Liver (tissue), 9 donors: ENCODE measurements around the gene THEM4. TPM values are rescaled to one million over a fixed set of nuclear protein-coding genes. Genes with fewer than 3 reads are reported as not detected.

Source experiments
- DNase-seq: peaks from one replicate; pipeline ENCODE4 v3.0.0-alpha.2; 2017; ENCODE audit warnings: low spot score
- H3K27ac ChIP-seq, 2 donors: one replicate each; pipeline ENCODE4 v1.7.0; 2013; ENCODE audit warnings: inconsistent platforms in 2 of 2, low read length in 2 of 2, control low read depth in 1 of 2, low read depth in 1 of 2, mild to moderate bottlenecking in 1 of 2
- H3K27me3 ChIP-seq, 4 donors: one replicate each; pipeline versions ENCODE4 v1.6.1 to v1.7.0; 2013; ENCODE audit warnings: low read length in 3 of 4, inconsistent platforms in 1 of 4, mild to moderate bottlenecking in 1 of 4, moderate library complexity in 1 of 4; ENCODE audit not compliant: control insufficient read depth in 4 of 4, insufficient read depth in 4 of 4
- H3K36me3 ChIP-seq, 4 donors: one replicate each; pipeline versions ENCODE4 v1.6.1 to v1.7.0; 2013; ENCODE audit warnings: low read length in 3 of 4, mild to moderate bottlenecking in 3 of 4, low read depth in 1 of 4, moderate library complexity in 1 of 4; ENCODE audit not compliant: control insufficient read depth in 4 of 4, insufficient read depth in 3 of 4
- H3K4me1 ChIP-seq, 4 donors: one replicate each; pipeline versions ENCODE4 v1.6.1 to v1.7.0; 2013; ENCODE audit warnings: low read length in 3 of 4, mild to moderate bottlenecking in 3 of 4, moderate library complexity in 1 of 4; ENCODE audit not compliant: control insufficient read depth in 4 of 4, insufficient read depth in 4 of 4
- H3K4me3 ChIP-seq, 3 donors: one replicate each; pipeline versions ENCODE4 v1.6.1 to v1.7.0; 2013; ENCODE audit warnings: low read length in 3 of 3, control low read depth in 1 of 3, low read depth in 1 of 3, mild to moderate bottlenecking in 1 of 3
- H3K9ac ChIP-seq, 2 donors: one replicate each; pipeline ENCODE4 v1.7.0; 2013; ENCODE audit warnings: low read length in 2 of 2, mild to moderate bottlenecking in 2 of 2, moderate library complexity in 2 of 2, control low read depth in 1 of 2, low read depth in 1 of 2
- H3K9me3 ChIP-seq, 4 donors: one replicate each; pipeline versions ENCODE4 v1.6.1 to v1.7.0; 2013; ENCODE audit warnings: low read length in 3 of 4; ENCODE audit not compliant: control insufficient read depth in 4 of 4
- FOXA2 ChIP-seq: IDR thresholded peaks from 2 replicates; pipeline ENCODE4 v1.6.1; 2016; ENCODE audit warnings: antibody characterized with exemption
- GABPA ChIP-seq, 2 donors: IDR thresholded peaks in 1 of 2; conservative IDR thresholded peaks in 1 of 2; 2 replicates each; pipeline ENCODE4 v1.6.1; 2016; ENCODE audit warnings: antibody characterized with exemption in 2 of 2, mild to moderate bottlenecking in 1 of 2, moderate library complexity in 1 of 2
- HNF4A ChIP-seq, 2 donors: conservative IDR thresholded peaks; 2 replicates each; pipeline ENCODE4 v1.6.1; 2016; ENCODE audit warnings: antibody characterized with exemption in 2 of 2, mild to moderate bottlenecking in 2 of 2
- HNF4G ChIP-seq: IDR thresholded peaks from 2 replicates; pipeline ENCODE4 v1.6.1; 2016; ENCODE audit warnings: antibody characterized with exemption
- JUND ChIP-seq, 2 donors: IDR thresholded peaks; 2 replicates each; pipeline ENCODE4 v1.6.1; 2016; ENCODE audit warnings: antibody characterized with exemption in 2 of 2
- NR2F2 ChIP-seq: IDR thresholded peaks from 2 replicates; pipeline ENCODE4 v1.6.1; 2016; ENCODE audit warnings: antibody characterized with exemption
- RAD21 ChIP-seq, 2 donors: IDR thresholded peaks; 2 replicates each; pipeline ENCODE4 v1.6.1; 2016; ENCODE audit warnings: antibody characterized with exemption in 2 of 2, mild to moderate bottlenecking in 2 of 2
- RXRA ChIP-seq, 2 donors: IDR thresholded peaks; 2 replicates each; pipeline ENCODE4 v1.6.1; 2017 to 2018; ENCODE audit warnings: antibody characterized with exemption in 2 of 2, mild to moderate bottlenecking in 1 of 2
- SP1 ChIP-seq: IDR thresholded peaks from 2 replicates; pipeline ENCODE4 v1.6.1; 2018; ENCODE audit warnings: antibody characterized with exemption, mild to moderate bottlenecking
- YY1 ChIP-seq: IDR thresholded peaks from 2 replicates; pipeline ENCODE4 v1.6.1; 2016; ENCODE audit warnings: antibody characterized with exemption, mild to moderate bottlenecking
- WGBS: extraction: QIAGEN DNeasy Blood & Tissue Kit; methylation state at CpG from one replicate; pipeline ENCODE4 v1.1.7; 2013; 5-methylcytosine and 5-hydroxymethylcytosine counted together
- polyA plus RNA-seq, 2 donors: library from polyadenylated mRNA; stranded (reverse) in 1 of 2; unstranded in 1 of 2; fragments of 200-250 nt in 1 of 2; fragments of >200 nt in 1 of 2; fragmentation: Nextera tagmentation in 1 of 2; extraction: Ambion mirVana in 1 of 2; gene quantifications; one replicate each; pipeline versions ENCODE4 v1.2.1 to v1.2.3, GENCODE V29; 2013 to 2015
- total RNA-seq, 2 donors: library from RNA; depleted of rRNA; stranded (reverse); fragments of >200 nt; gene quantifications; one replicate each; pipeline ENCODE4 v1.2.3, GENCODE V29; 2014
- TF ChIP-seq, protein P1 (sequence below): fragments of 150-350 bp; IDR thresholded peaks from 2 replicates; pipeline ENCODE4 v1.5.1; 2017; ENCODE audit warnings: improper control_type of control experiment, low read depth, low read length; ENCODE audit not compliant: missing input control
- TF ChIP-seq, protein P2 (sequence below): IDR thresholded peaks from 2 replicates; pipeline ENCODE4 v1.6.1; 2016; ENCODE audit warnings: antibody characterized with exemption
- TF ChIP-seq, protein P3 (sequence below): IDR thresholded peaks from 2 replicates; pipeline ENCODE4 v1.6.1; 2016; ENCODE audit warnings: antibody characterized with exemption
- TF ChIP-seq, protein P4 (sequence below): IDR thresholded peaks from 2 replicates; pipeline ENCODE4 v1.6.1; 2016; ENCODE audit warnings: antibody characterized with exemption
- TF ChIP-seq, protein P5 (sequence below): IDR thresholded peaks from 2 replicates; pipeline ENCODE4 v1.6.1; 2016; ENCODE audit warnings: antibody characterized with exemption, mild to moderate bottlenecking
- donor health status: healthy.
- donor health status: healthy.
- donor health status: healthy.
- donor health status: healthy.
- donor health status: healthy.

THEM4 gene
- total and polyA plus RNA-seq, 4 donors, result 6.1 to 16.2 (median 9.8) TPM

DNA sequence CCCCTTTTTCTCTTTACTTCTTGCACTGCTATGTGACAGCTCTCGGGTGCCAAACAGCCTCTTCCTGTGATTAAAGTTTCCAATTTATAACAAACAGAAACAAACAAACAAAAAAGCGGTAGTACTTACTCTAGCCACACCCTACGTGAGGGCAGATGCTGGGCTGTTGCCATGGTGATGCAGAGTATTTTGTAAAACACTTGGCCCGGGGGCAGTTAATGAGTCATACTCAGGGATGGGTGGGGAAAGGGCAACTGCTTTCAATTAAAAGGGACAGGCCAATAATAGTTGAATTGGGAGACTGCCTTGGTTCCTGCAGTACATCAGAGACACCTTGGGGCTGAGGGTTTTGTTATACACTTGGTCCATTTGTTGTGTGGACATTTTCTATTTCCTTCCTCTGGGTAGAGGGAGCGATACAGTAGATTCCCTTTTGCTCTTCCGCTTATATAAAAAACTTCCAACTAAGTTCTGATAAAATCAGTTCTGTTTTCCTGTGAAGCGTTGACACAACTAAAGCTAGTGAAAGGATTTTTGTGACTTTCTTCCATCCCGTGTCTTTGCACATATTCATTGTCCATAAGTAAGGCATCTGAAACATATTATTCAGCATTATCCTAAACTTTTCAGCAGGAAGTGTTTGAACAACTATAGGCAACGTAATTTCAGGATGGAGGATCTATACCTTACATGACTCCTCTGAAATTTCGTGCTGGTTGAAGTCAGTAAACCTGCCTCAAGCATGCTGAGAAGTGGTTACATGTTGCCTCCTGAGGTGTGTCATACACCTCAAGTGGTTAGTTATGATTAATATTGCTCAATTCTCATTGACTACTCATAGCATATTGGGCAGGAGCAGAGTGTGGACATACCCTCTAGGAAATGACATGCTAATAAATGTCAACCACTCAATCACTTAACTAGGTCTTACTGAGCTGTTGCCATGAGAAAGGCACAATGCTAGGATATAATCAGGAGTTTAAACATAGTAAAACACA, 36.7 kb upstream of the THEM4 start:
- Histone ChIP-seq H3K9ac (no peak overlapping the region), H3K4me3 (no peak overlapping the region), H3K4me1 (no peaks in the 10 kb centered on the region), H3K27ac (peak overlapping the region in 1 of 2 donors; percentile 36), H3K27me3 (no peaks in the 10 kb centered on the region), H3K9me3 (no peaks in the 10 kb centered on the region), H3K36me3 (no peaks in the 10 kb centered on the region)
- no peak for DNase-seq
- 46% methylated on average over 10 of the region's 10 CpGs for WGBS
- peak; percentile 33 to 52 for TF ChIP-seq HNF4A (conservative IDR thresholded peaks at IDR 0.05)
- TF ChIP-seq YY1, result peak; percentile 17
- peak; percentile 2 to 20 for TF ChIP-seq RAD21 (IDR thresholded peaks at IDR 0.05)
- peak; percentile 98 to 99 for TF ChIP-seq JUND (IDR thresholded peaks at IDR 0.05)
- TF ChIP-seq, protein P1, sequence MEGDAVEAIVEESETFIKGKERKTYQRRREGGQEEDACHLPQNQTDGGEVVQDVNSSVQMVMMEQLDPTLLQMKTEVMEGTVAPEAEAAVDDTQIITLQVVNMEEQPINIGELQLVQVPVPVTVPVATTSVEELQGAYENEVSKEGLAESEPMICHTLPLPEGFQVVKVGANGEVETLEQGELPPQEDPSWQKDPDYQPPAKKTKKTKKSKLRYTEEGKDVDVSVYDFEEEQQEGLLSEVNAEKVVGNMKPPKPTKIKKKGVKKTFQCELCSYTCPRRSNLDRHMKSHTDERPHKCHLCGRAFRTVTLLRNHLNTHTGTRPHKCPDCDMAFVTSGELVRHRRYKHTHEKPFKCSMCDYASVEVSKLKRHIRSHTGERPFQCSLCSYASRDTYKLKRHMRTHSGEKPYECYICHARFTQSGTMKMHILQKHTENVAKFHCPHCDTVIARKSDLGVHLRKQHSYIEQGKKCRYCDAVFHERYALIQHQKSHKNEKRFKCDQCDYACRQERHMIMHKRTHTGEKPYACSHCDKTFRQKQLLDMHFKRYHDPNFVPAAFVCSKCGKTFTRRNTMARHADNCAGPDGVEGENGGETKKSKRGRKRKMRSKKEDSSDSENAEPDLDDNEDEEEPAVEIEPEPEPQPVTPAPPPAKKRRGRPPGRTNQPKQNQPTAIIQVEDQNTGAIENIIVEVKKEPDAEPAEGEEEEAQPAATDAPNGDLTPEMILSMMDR, result peak; percentile 12
- TF ChIP-seq FOXA2, result no peak
- peak; percentile 32 for TF ChIP-seq SP1
- peak in 1 of 2 donors; percentile 44 for TF ChIP-seq RXRA (IDR thresholded peaks at IDR 0.05)
- peak; percentile 19 for TF ChIP-seq NR2F2
- TF ChIP-seq GABPA (IDR thresholded peaks at IDR 0.05 in 1 of 2, conservative IDR thresholded peaks at IDR 0.05 in 1 of 2), result no peak
- TF ChIP-seq, protein P2, sequence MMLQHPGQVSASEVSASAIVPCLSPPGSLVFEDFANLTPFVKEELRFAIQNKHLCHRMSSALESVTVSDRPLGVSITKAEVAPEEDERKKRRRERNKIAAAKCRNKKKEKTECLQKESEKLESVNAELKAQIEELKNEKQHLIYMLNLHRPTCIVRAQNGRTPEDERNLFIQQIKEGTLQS, result peak; percentile 87
- TF ChIP-seq, protein P3, sequence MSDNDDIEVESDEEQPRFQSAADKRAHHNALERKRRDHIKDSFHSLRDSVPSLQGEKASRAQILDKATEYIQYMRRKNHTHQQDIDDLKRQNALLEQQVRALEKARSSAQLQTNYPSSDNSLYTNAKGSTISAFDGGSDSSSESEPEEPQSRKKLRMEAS, result peak; percentile 49
- TF ChIP-seq, protein P4, sequence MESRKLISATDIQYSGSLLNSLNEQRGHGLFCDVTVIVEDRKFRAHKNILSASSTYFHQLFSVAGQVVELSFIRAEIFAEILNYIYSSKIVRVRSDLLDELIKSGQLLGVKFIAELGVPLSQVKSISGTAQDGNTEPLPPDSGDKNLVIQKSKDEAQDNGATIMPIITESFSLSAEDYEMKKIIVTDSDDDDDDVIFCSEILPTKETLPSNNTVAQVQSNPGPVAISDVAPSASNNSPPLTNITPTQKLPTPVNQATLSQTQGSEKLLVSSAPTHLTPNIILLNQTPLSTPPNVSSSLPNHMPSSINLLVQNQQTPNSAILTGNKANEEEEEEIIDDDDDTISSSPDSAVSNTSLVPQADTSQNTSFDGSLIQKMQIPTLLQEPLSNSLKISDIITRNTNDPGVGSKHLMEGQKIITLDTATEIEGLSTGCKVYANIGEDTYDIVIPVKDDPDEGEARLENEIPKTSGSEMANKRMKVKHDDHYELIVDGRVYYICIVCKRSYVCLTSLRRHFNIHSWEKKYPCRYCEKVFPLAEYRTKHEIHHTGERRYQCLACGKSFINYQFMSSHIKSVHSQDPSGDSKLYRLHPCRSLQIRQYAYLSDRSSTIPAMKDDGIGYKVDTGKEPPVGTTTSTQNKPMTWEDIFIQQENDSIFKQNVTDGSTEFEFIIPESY, result no peak
- no peak for TF ChIP-seq HNF4G
- TF ChIP-seq, protein P5, sequence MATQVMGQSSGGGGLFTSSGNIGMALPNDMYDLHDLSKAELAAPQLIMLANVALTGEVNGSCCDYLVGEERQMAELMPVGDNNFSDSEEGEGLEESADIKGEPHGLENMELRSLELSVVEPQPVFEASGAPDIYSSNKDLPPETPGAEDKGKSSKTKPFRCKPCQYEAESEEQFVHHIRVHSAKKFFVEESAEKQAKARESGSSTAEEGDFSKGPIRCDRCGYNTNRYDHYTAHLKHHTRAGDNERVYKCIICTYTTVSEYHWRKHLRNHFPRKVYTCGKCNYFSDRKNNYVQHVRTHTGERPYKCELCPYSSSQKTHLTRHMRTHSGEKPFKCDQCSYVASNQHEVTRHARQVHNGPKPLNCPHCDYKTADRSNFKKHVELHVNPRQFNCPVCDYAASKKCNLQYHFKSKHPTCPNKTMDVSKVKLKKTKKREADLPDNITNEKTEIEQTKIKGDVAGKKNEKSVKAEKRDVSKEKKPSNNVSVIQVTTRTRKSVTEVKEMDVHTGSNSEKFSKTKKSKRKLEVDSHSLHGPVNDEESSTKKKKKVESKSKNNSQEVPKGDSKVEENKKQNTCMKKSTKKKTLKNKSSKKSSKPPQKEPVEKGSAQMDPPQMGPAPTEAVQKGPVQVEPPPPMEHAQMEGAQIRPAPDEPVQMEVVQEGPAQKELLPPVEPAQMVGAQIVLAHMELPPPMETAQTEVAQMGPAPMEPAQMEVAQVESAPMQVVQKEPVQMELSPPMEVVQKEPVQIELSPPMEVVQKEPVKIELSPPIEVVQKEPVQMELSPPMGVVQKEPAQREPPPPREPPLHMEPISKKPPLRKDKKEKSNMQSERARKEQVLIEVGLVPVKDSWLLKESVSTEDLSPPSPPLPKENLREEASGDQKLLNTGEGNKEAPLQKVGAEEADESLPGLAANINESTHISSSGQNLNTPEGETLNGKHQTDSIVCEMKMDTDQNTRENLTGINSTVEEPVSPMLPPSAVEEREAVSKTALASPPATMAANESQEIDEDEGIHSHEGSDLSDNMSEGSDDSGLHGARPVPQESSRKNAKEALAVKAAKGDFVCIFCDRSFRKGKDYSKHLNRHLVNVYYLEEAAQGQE, result peak; percentile 24
